Tibial artery (tissue), 4 donors: ENCODE data around the gene TTC39C.
"Not testable (repeated sequence)": the region's sequence is repeated elsewhere in the genome, so short reads cannot be mapped to it uniquely, and the experiment has no call there.

ENCODE experiments used
- DNase-seq, 2 donors: peaks; one replicate each; pipeline ENCODE4 v3.0.0-alpha.2; 2019
- H3K27ac ChIP-seq, 2 donors: fragments of 200-600 bp; sonication (generic) in 1 of 2; 1 replicate in 1 of 2; 2 replicates in 1 of 2; pipeline ENCODE4 v1.5.1; 2018 to 2019; ENCODE audit warnings: mild to moderate bottlenecking in 1 of 2
- H3K27me3 ChIP-seq, 2 donors: fragments of 200-600 bp; sonication (generic) in 1 of 2; one replicate each; pipeline versions ENCODE4 v1.5.1 to v1.6.0; 2016 to 2019
- H3K36me3 ChIP-seq, 3 donors: fragments of 200-600 bp; sonication (generic) in 2 of 3; one replicate each; pipeline ENCODE4 v1.5.1; 2016 to 2019; ENCODE audit warnings: mild to moderate bottlenecking in 2 of 3
- H3K4me1 ChIP-seq, 4 donors: fragments of 200-600 bp; sonication (generic) in 2 of 4; 1 replicate in 3 of 4; 2 replicates in 1 of 4; pipeline ENCODE4 v1.5.1; 2016 to 2019
- H3K4me3 ChIP-seq, 2 donors: fragments of 200-600 bp; sonication (generic) in 1 of 2; 1 replicate in 1 of 2; 2 replicates in 1 of 2; pipeline ENCODE4 v1.5.1; 2018 to 2019; ENCODE audit warnings: mild to moderate bottlenecking in 2 of 2
- H3K9me3 ChIP-seq, 3 donors: fragments of 200-600 bp; sonication (generic) in 1 of 3; one replicate each; pipeline ENCODE4 v1.5.1; 2016 to 2019
- intact Hi-C: fragments of 100-400 bp; cut with DNase I; formaldehyde crosslinking; loops from one replicate; pipeline ENCODE4 v1.15.0; 2023; ENCODE audit warnings: low total_unique reads
- TF ChIP-seq, protein P1 (sequence below), 2 experiments: fragments of 200-600 bp in 1 of 2; fragments of 450-650 bp in 1 of 2; IDR thresholded peaks; one replicate each; pipeline ENCODE4 v1.5.1; 2017 to 2019; ENCODE audit warnings: antibody characterized with exemption in 2 of 2, mild to moderate bottlenecking in 1 of 2, moderate library complexity in 1 of 2

The TTC39C gene

GRCh38 chr18:24054130-24054529 is 39.6 kb downstream of the TTC39C start:
- Histone ChIP-seq H3K4me3 (no peak overlapping the region), H3K27ac (peak overlapping the region in 1 of 2 donors; percentile 16), H3K4me1 (peaks cover 0 to 8% (median 0%) of the 10 kb centered on the region in 4 donors), H3K27me3 (no peaks in the 10 kb centered on the region), H3K36me3 (no peaks in the 10 kb centered on the region), H3K9me3 (no peaks in the 10 kb centered on the region)
- TF ChIP-seq, protein P1, sequence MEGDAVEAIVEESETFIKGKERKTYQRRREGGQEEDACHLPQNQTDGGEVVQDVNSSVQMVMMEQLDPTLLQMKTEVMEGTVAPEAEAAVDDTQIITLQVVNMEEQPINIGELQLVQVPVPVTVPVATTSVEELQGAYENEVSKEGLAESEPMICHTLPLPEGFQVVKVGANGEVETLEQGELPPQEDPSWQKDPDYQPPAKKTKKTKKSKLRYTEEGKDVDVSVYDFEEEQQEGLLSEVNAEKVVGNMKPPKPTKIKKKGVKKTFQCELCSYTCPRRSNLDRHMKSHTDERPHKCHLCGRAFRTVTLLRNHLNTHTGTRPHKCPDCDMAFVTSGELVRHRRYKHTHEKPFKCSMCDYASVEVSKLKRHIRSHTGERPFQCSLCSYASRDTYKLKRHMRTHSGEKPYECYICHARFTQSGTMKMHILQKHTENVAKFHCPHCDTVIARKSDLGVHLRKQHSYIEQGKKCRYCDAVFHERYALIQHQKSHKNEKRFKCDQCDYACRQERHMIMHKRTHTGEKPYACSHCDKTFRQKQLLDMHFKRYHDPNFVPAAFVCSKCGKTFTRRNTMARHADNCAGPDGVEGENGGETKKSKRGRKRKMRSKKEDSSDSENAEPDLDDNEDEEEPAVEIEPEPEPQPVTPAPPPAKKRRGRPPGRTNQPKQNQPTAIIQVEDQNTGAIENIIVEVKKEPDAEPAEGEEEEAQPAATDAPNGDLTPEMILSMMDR (IDR thresholded peaks at IDR 0.05): no peak
- intact Hi-C loops: no loop called here
- no peak for DNase-seq

DNA sequence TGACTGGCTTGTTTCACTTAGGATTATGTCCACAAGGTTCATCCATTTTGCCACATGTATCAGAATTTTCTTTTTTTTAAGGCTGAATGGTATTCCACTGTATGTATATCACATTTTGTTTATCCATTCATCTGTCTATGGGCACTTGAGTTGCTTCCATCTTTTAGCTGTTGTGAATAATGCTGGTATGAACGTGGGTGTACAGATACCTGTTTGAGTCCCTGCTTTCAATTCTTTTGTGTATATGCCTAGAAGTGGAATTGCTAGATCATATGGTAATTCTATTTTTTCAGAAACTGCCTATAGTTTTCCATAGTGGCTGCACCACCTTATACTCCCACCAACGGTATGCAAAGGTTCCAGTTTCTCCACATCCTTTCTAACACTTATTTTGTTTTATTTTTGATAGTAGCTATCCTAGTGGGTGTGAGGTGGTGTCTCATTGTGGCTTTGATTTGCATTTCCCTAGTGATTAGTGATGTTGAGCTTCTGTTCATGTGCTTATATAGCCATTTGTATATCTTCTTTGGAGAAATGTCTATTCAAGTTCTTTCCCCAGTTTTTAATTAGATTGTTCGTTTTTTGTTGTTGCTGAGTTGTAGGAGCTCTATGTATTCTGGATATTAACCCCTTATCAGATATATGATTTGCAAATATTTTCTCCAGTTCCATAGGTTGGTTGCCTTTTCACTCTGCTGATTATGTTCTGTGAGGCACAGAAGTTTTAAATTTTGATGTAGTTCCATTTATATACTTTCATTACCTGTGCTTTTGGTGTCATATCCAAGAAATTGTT is 40.7 kb downstream of the TTC39C start:
- Histone ChIP-seq H3K27ac (no peak overlapping the region), H3K36me3 (no peaks in the 10 kb centered on the region), H3K27me3 (no peaks in the 10 kb centered on the region), H3K4me1 (peaks cover 0 to 8% (median 0%) of the 10 kb centered on the region in 4 donors), H3K9me3 (no peaks in the 10 kb centered on the region), H3K4me3 (no peak overlapping the region)
- intact Hi-C loops: no loop called here
- DNase-seq: no peak
- TF ChIP-seq, protein P1 (IDR thresholded peaks at IDR 0.05): no peak

DNA sequence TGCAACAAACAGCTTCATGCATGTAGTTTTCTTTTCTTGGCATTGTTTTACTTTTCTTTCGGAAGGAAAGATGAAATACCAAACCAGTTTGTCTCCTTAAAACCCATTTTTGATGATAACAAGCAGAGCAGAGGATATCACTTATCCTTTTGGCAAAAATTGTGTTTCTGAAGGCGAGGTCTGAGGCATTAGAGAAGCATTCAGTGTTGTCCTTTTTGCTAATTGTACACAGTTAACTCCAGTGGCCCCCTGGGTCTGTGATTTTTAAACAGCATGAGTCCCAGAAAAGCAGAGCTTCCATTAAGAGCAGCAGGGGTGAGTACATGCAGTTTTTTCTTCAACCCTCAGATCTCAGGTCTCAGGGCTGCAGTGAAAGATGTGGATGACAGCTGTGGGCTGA is 41.3 kb downstream of the TTC39C start:
- no peaks in the 10 kb centered on the region for H3K36me3 ChIP-seq
- no peaks in the 10 kb centered on the region for H3K27me3 ChIP-seq
- H3K9me3 ChIP-seq: no peaks in the 10 kb centered on the region
- no peak for DNase-seq
- H3K4me3 ChIP-seq: no peak overlapping the region
- intact Hi-C loops: no loop called here
- TF ChIP-seq, protein P1 (IDR thresholded peaks at IDR 0.05): no peak
- H3K4me1 ChIP-seq: peaks cover 0 to 8% (median 0%) of the 10 kb centered on the region in 4 donors
- no peak overlapping the region for H3K27ac ChIP-seq

- H3K36me3 ChIP-seq: no peaks in the 10 kb centered on the region
- DNase-seq: no peak
- H3K4me3 ChIP-seq: no peak overlapping the region
- H3K4me1 ChIP-seq: peaks cover 0 to 8% (median 0%) of the 10 kb centered on the region in 4 donors
- H3K9me3 ChIP-seq: no peaks in the 10 kb centered on the region
- TF ChIP-seq, protein P1 (IDR thresholded peaks at IDR 0.05): no peak
- intact Hi-C loops: no loop called here
- no peaks in the 10 kb centered on the region for H3K27me3 ChIP-seq
- no peak overlapping the region for H3K27ac ChIP-seq
These were observed 42.0 kb downstream of the TTC39C start for GRCh38 chr18:24056506-24056905.

GRCh38 chr18:24057804-24058203 is 43.2 kb downstream of the TTC39C start:
- Histone ChIP-seq H3K9me3 (no peaks in the 10 kb centered on the region), H3K36me3 (no peaks in the 10 kb centered on the region), H3K4me1 (peaks cover 0 to 8% (median 0%) of the 10 kb centered on the region in 4 donors), H3K4me3 (no peak overlapping the region), H3K27ac (no peak overlapping the region), H3K27me3 (no peaks in the 10 kb centered on the region)
- intact Hi-C loops: no loop called here
- DNase-seq: no peak
- TF ChIP-seq, protein P1 (IDR thresholded peaks at IDR 0.05): no peak

- H3K27ac ChIP-seq, H3K27me3 ChIP-seq, H3K9me3 ChIP-seq, intact Hi-C loops, H3K4me1 ChIP-seq, H3K4me3 ChIP-seq, DNase-seq, H3K36me3 ChIP-seq: not testable (repeated sequence)
These were observed 44.8 kb downstream of the TTC39C start for GRCh38 chr18:24059385-24059784.
